Suppressor macrophage treated with lipopolysaccharide for 1 hour (primary cell): ENCODE data around the gene CCNQ.

Experiments used
- DNase-seq, 3 donors: peaks; one replicate each; pipeline ENCODE4 v3.0.0-alpha.2; 2020 to 2022

Gene CCNQ

GRCh38 chrX:153595859-153596857, 2.8 kb downstream of the CCNQ start:
- no peak for DNase-seq

GRCh38 chrX:153595387-153595786, 3.6 kb downstream of the CCNQ start:
- no peak for DNase-seq

GRCh38 chrX:153593811-153594500, 5.0 kb downstream of the CCNQ start:
- DNase-seq = no peak

GRCh38 chrX:153592966-153593688, 5.8 kb downstream of the CCNQ start:
- DNase-seq = no peak

GRCh38 chrX:153592091-153592833, 6.7 kb downstream of the CCNQ start:
- no peak for DNase-seq

GRCh38 chrX:153590961-153591956, 7.7 kb downstream of the CCNQ start:
- DNase-seq = no peak

- DNase-seq = no peak
Observed at GRCh38 chrX:153588782-153589446, 10.0 kb downstream of the CCNQ start.

GRCh38 chrX:153588021-153588781, 10.7 kb downstream of the CCNQ start:
- no peak for DNase-seq

GRCh38 chrX:153587342-153587741, 11.6 kb downstream of the CCNQ start:
- DNase-seq = no peak

GRCh38 chrX:153585827-153586226, 13.1 kb downstream of the CCNQ start:
- no peak for DNase-seq

- no peak for DNase-seq
Observed at GRCh38 chrX:153583433-153583832, 15.5 kb downstream of the CCNQ start.

- peak; percentile 71 to 85 (median 74) for DNase-seq
Observed at GRCh38 chrX:153582896-153583295, 16.0 kb downstream of the CCNQ start.

GRCh38 chrX:153580700-153581386, 18.1 kb downstream of the CCNQ start:
- no peak for DNase-seq

- DNase-seq = no peak
Observed at GRCh38 chrX:153578889-153579288, 20.1 kb downstream of the CCNQ start.

- no peak for DNase-seq
Observed at GRCh38 chrX:153578200-153578835, 20.6 kb downstream of the CCNQ start.

- no peak for DNase-seq
Observed at GRCh38 chrX:153576961-153577360, 22.0 kb downstream of the CCNQ start.

GRCh38 chrX:153576239-153576870, 22.6 kb downstream of the CCNQ start:
- DNase-seq = no peak

- DNase-seq = peak in 1 of 3 donors; percentile 34
Observed at GRCh38 chrX:153573984-153574383, 25.0 kb downstream of the CCNQ start.
